SK-N-SH (cell line): ENCODE measurements around the gene LHFPL6.

Experiments used
- GABPA ChIP-seq: IDR thresholded peaks from 2 replicates; pipeline ENCODE4 v1.4.0; 2012; ENCODE audit warnings: low read depth, mild to moderate bottlenecking
- GATA2 ChIP-seq: sonication (generic); formaldehyde crosslinking; IDR thresholded peaks from 2 replicates; pipeline ENCODE4 v1.5.0; 2020; ENCODE audit warnings: mild to moderate bottlenecking, missing genetic modification reagents
- IRF3 ChIP-seq: fragments of 150-350 bp; IDR thresholded peaks from 2 replicates; pipeline ENCODE4 v1.6.1; 2016; ENCODE audit warnings: mild to moderate bottlenecking, low read depth, low read length
- NFIC ChIP-seq: IDR thresholded peaks from 2 replicates; pipeline ENCODE4 v1.4.0; 2012; ENCODE audit warnings: borderline replicate concordance
- TAF1 ChIP-seq: IDR thresholded peaks from 2 replicates; pipeline ENCODE4 v1.6.1; 2012; ENCODE audit warnings: low read depth, mild to moderate bottlenecking, low read length, moderate library complexity, borderline replicate concordance
- TF ChIP-seq, protein P1 (sequence below): fragments of 200-600 bp; sonication (generic); IDR thresholded peaks from 2 replicates; pipeline ENCODE4 v1.6.1; 2017; ENCODE audit warnings: antibody characterized with exemption, mild to moderate bottlenecking, moderate library complexity

GRCh38 chr13:39494633-39495032 lies 108.4 kb downstream of the LHFPL6 start:
- no peak for TF ChIP-seq NFIC
- no peak for TF ChIP-seq IRF3
- TF ChIP-seq GATA2 (CRISPR knock-in tag): no peak
- TF ChIP-seq, protein P1, sequence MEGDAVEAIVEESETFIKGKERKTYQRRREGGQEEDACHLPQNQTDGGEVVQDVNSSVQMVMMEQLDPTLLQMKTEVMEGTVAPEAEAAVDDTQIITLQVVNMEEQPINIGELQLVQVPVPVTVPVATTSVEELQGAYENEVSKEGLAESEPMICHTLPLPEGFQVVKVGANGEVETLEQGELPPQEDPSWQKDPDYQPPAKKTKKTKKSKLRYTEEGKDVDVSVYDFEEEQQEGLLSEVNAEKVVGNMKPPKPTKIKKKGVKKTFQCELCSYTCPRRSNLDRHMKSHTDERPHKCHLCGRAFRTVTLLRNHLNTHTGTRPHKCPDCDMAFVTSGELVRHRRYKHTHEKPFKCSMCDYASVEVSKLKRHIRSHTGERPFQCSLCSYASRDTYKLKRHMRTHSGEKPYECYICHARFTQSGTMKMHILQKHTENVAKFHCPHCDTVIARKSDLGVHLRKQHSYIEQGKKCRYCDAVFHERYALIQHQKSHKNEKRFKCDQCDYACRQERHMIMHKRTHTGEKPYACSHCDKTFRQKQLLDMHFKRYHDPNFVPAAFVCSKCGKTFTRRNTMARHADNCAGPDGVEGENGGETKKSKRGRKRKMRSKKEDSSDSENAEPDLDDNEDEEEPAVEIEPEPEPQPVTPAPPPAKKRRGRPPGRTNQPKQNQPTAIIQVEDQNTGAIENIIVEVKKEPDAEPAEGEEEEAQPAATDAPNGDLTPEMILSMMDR: no peak
- TF ChIP-seq GABPA: no peak
- TF ChIP-seq TAF1: no peak
